ENCODE measurements around the gene BLCAP.
"Not testable (repeated sequence)": the region's sequence is repeated elsewhere in the genome, so short reads cannot be mapped to it uniquely, and the experiment has no call there.

BLCAP gene

GRCh38 chr20:37473249-37474000 is 54.3 kb downstream of the BLCAP start:
- no peaks in the 10 kb centered on the region for H3K79me2 ChIP-seq (ENCODE audit: control insufficient read depth, low read length)
- H3K9me2 ChIP-seq (replicated peaks; ENCODE audit: control insufficient read depth, low read length) = no peaks in the 10 kb centered on the region
- no peaks in the 10 kb centered on the region for H4K20me1 ChIP-seq (ENCODE audit: control insufficient read depth, insufficient read depth, low read depth, low read length)
- TF ChIP-seq CTCF (IDR thresholded peaks at IDR 0.05; ENCODE audit: low read depth, low read length, poor library complexity, severe bottlenecking) (no peak), EZH2phosphoT487 (IDR thresholded peaks at IDR 0.05; ENCODE audit: borderline replicate concordance, low read length) (no peak)
- no peaks in the 10 kb centered on the region for H3K36me3 ChIP-seq (ENCODE audit: control insufficient read depth, low read length)
- H3K27ac ChIP-seq (ENCODE audit: low read depth, low read length) = no peak overlapping the region
- peaks cover 13% of the 10 kb centered on the region; the same call in 1 of the 2 replicates for H3K27me3 ChIP-seq (ENCODE audit: control insufficient read depth, low read length)
- H3K4me1 ChIP-seq (ENCODE audit: control insufficient read depth, low read length) = peaks cover 4% of the 10 kb centered on the region; the same call in 1 of the 2 replicates
- H3F3A ChIP-seq (ENCODE audit: control insufficient read depth, insufficient read depth) = no peaks in the 10 kb centered on the region
- H3K9me3 ChIP-seq (ENCODE audit: control insufficient read depth, insufficient read depth, low read length) = no peaks in the 10 kb centered on the region
- no peak overlapping the region for H3K4me2 ChIP-seq (ENCODE audit: low read length)
- no peak overlapping the region for H3K4me3 ChIP-seq (ENCODE audit: low read length)

- H3K9me2 ChIP-seq (replicated peaks; ENCODE audit: control insufficient read depth, low read length); H3K79me2 ChIP-seq (ENCODE audit: control insufficient read depth, low read length); H3K4me1 ChIP-seq (ENCODE audit: control insufficient read depth, low read length); H3F3A ChIP-seq (ENCODE audit: control insufficient read depth, insufficient read depth); H3K9me3 ChIP-seq (ENCODE audit: control insufficient read depth, insufficient read depth, low read length); H3K27me3 ChIP-seq (ENCODE audit: control insufficient read depth, low read length); H3K36me3 ChIP-seq (ENCODE audit: control insufficient read depth, low read length); H3K27ac ChIP-seq (ENCODE audit: low read depth, low read length); H4K20me1 ChIP-seq (ENCODE audit: control insufficient read depth, insufficient read depth, low read depth, low read length); H3K4me3 ChIP-seq (ENCODE audit: low read length); H3K4me2 ChIP-seq (ENCODE audit: low read length): not testable (repeated sequence)
Observed at GRCh38 chr20:37472435-37472834, 55.2 kb downstream of the BLCAP start.

- Histone ChIP-seq H3K27ac (ENCODE audit: low read depth, low read length) (no peak overlapping the region), H4K20me1 (ENCODE audit: control insufficient read depth, insufficient read depth, low read depth, low read length) (no peaks in the 10 kb centered on the region), H3F3A (ENCODE audit: control insufficient read depth, insufficient read depth) (no peaks in the 10 kb centered on the region), H3K4me3 (ENCODE audit: low read length) (no peak overlapping the region), H3K4me1 (ENCODE audit: control insufficient read depth, low read length) (peaks cover 4% of the 10 kb centered on the region; the same call in 1 of the 2 replicates), H3K36me3 (ENCODE audit: control insufficient read depth, low read length) (no peaks in the 10 kb centered on the region), H3K9me2 (replicated peaks; ENCODE audit: control insufficient read depth, low read length) (no peaks in the 10 kb centered on the region), H3K27me3 (ENCODE audit: control insufficient read depth, low read length) (peaks cover 8% of the 10 kb centered on the region; the same call in 1 of the 2 replicates), H3K79me2 (ENCODE audit: control insufficient read depth, low read length) (no peaks in the 10 kb centered on the region), H3K9me3 (ENCODE audit: control insufficient read depth, insufficient read depth, low read length) (no peaks in the 10 kb centered on the region), H3K4me2 (ENCODE audit: low read length) (no peak overlapping the region)
- TF ChIP-seq CTCF (IDR thresholded peaks at IDR 0.05; ENCODE audit: low read depth, low read length, poor library complexity, severe bottlenecking) (no peak), EZH2phosphoT487 (IDR thresholded peaks at IDR 0.05; ENCODE audit: borderline replicate concordance, low read length) (no peak)
Observed at GRCh38 chr20:37471741-37472235, 55.9 kb downstream of the BLCAP start.

- H3K27me3 ChIP-seq (ENCODE audit: control insufficient read depth, low read length); H3F3A ChIP-seq (ENCODE audit: control insufficient read depth, insufficient read depth); H3K36me3 ChIP-seq (ENCODE audit: control insufficient read depth, low read length); H3K79me2 ChIP-seq (ENCODE audit: control insufficient read depth, low read length); H3K4me1 ChIP-seq (ENCODE audit: control insufficient read depth, low read length); H3K4me2 ChIP-seq (ENCODE audit: low read length); H3K27ac ChIP-seq (ENCODE audit: low read depth, low read length); H3K4me3 ChIP-seq (ENCODE audit: low read length); H3K9me3 ChIP-seq (ENCODE audit: control insufficient read depth, insufficient read depth, low read length); H3K9me2 ChIP-seq (replicated peaks; ENCODE audit: control insufficient read depth, low read length); H4K20me1 ChIP-seq (ENCODE audit: control insufficient read depth, insufficient read depth, low read depth, low read length): not testable (repeated sequence)
Observed at GRCh38 chr20:37470190-37470589, 57.5 kb downstream of the BLCAP start.
